ENCODE results near the gene FGF6. TPM values are rescaled to one million over a fixed set of nuclear protein-coding genes. Genes with fewer than 3 reads are reported as not detected.
"Not testable (repeated sequence)": the region's sequence is repeated elsewhere in the genome, so short reads cannot be mapped to it uniquely, and the experiment has no call there.

FGF6 gene
- total and polyA plus RNA-seq, 10 of the 15 experiments (the other 5 are each of a cell fraction or from before 2014, with no cell fraction given) = not detected

DNA sequence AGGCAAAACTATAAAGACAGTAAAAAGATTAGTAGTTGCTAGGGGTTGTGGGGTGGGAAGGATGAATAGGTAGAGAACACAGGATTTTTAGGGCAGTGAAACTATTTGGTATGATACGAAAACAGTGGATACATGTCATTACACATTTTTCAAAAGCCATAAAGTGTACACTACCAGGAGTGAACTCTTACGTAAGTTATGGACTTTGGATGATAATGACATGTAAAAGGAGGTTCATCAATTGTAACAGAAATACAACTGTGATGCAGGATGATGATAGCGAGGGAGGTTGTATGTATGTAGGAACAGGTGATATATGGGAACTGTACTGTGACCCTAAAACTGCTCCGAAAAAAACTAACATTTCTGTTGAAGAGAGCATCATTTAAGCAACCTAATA lies 15.1 kb upstream of the FGF6 start:
- ChIA-PET POLR2A (no interaction called here), CTCF (interaction anchor here (0.6 kb wide), 1 partner anchor 1111 kb away, joined by 4 read pairs; no protein-coding TSS in a partner anchor), SMC1A (ENCODE audit: uncharacterized antibody, unreplicated experiment) (interaction anchor here (0.6 kb wide), 1 partner anchor 46 kb away, joined by 3 read pairs; no protein-coding TSS in a partner anchor), RAD21 (ENCODE audit: unreplicated experiment) (interaction anchor here (0.6 kb wide), 1 partner anchor 560 kb away, joined by 3 read pairs; no protein-coding TSS in a partner anchor)
- no peaks in the 10 kb centered on the region for H3K4me1 ChIP-seq (ENCODE audit: control insufficient read depth, insufficient read depth, low read length)
- DNase-seq (ENCODE audit: low read depth, low spot score) (no peak), FAIRE-seq (no peak), ATAC-seq (no peak)
- H3K79me2 ChIP-seq (ENCODE audit: control insufficient read depth, insufficient read depth, low read length) = no peaks in the 10 kb centered on the region
- no peaks in the 10 kb centered on the region for H4K20me1 ChIP-seq (ENCODE audit: control insufficient read depth, insufficient read depth)
- H3K4me2 ChIP-seq (ENCODE audit: control insufficient read depth, insufficient read depth) = no peak overlapping the region
- H3K36me3 ChIP-seq (ENCODE audit: control insufficient read depth in 2 of 2, insufficient read depth in 2 of 2, low read length in 1 of 2) = no peaks in the 10 kb centered on the region
- in situ Hi-C loops (cut with MboI) = no loop called here
- H3K27ac ChIP-seq (ENCODE audit: control insufficient read depth, insufficient read depth) = no peak overlapping the region
- no peak overlapping the region for H2AFZ ChIP-seq (ENCODE audit: control insufficient read depth, low read depth, low read length)
- no peak overlapping the region for H3K4me3 ChIP-seq
- H3K9ac ChIP-seq (ENCODE audit: control insufficient read depth, insufficient read depth, low read length) = no peak overlapping the region
- no peaks in the 10 kb centered on the region for H3K9me3 ChIP-seq (replicated peaks; ENCODE audit: control insufficient read depth, insufficient read depth, low read length)
- no peaks in the 10 kb centered on the region for H3K27me3 ChIP-seq (replicated peaks in 1 of 2; ENCODE audit: control insufficient read depth in 2 of 2, insufficient read depth in 2 of 2, low read length in 1 of 2)
- TF ChIP-seq, protein P1, sequence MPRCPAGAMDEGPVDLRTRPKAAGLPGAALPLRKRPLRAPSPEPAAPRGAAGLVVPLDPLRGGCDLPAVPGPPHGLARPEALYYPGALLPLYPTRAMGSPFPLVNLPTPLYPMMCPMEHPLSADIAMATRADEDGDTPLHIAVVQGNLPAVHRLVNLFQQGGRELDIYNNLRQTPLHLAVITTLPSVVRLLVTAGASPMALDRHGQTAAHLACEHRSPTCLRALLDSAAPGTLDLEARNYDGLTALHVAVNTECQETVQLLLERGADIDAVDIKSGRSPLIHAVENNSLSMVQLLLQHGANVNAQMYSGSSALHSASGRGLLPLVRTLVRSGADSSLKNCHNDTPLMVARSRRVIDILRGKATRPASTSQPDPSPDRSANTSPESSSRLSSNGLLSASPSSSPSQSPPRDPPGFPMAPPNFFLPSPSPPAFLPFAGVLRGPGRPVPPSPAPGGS (IDR thresholded peaks at IDR 0.05; ENCODE audit: borderline replicate concordance, insufficient read depth, low read depth, low read length, poor library complexity, severe bottlenecking) = no peak
- intact Hi-C loops (cut with micrococcal nuclease; ENCODE audit: unreplicated experiment) = no loop called here
- no TSS peak for BruUV-seq (replicated peaks)
- 63% methylated on average over 4 of the region's 4 CpGs for WGBS (ENCODE audit: insufficient coverage, insufficient replicate concordance, low lambda C conversion rate, missing lambda C conversion rate)

DNA sequence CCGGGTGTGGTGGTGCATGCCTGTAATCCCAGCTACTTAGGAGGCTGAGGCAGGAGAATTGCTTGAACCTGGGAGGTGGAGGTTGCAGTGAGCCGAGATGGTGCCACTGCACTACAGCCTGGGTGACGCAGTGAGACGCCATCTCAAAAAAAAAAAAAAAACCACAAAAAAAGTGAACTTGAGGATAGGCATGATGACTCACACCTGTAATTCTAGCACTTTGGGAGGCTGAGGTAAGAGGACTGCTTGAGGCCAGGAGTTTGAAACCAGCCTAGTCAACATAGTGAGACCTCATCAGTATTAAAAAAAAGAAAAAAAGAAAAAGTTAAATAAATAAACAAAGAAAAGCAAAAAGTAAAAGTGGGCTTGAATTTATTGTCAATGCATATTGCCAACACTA lies 10.2 kb upstream of the FGF6 start:
- H3K36me3 ChIP-seq (ENCODE audit: control insufficient read depth in 2 of 2, insufficient read depth in 2 of 2, low read length in 1 of 2); H3K27me3 ChIP-seq (replicated peaks in 1 of 2; ENCODE audit: control insufficient read depth in 2 of 2, insufficient read depth in 2 of 2, low read length in 1 of 2); H3K9me3 ChIP-seq (replicated peaks; ENCODE audit: control insufficient read depth, insufficient read depth, low read length); H3K4me1 ChIP-seq (ENCODE audit: control insufficient read depth, insufficient read depth, low read length); SMC1A ChIA-PET (ENCODE audit: uncharacterized antibody, unreplicated experiment); RAD21 ChIA-PET (ENCODE audit: unreplicated experiment); CTCF ChIA-PET; intact Hi-C loops (cut with micrococcal nuclease; ENCODE audit: unreplicated experiment); H3K79me2 ChIP-seq (ENCODE audit: control insufficient read depth, insufficient read depth, low read length); FAIRE-seq; POLR2A ChIA-PET; DNase-seq (ENCODE audit: low read depth, low spot score); H3K27ac ChIP-seq (ENCODE audit: control insufficient read depth, insufficient read depth); H3K4me2 ChIP-seq (ENCODE audit: control insufficient read depth, insufficient read depth); H4K20me1 ChIP-seq (ENCODE audit: control insufficient read depth, insufficient read depth); in situ Hi-C loops (cut with MboI); H2AFZ ChIP-seq (ENCODE audit: control insufficient read depth, low read depth, low read length); BruUV-seq (replicated peaks); H3K4me3 ChIP-seq; ATAC-seq; H3K9ac ChIP-seq (ENCODE audit: control insufficient read depth, insufficient read depth, low read length): not testable (repeated sequence)
- WGBS (ENCODE audit: insufficient coverage, insufficient replicate concordance, low lambda C conversion rate, missing lambda C conversion rate) = 46% methylated on average over 2 of the region's 4 CpGs

Data from GM12878 (cell line).